Uterus (tissue), 2 donors: ENCODE measurements around the gene ZNF185.

Experiments
- CTCF ChIP-seq, 4 experiments: fragments of 200-600 bp in 2 of 4; fragments of 450-650 bp in 2 of 4; sonication (generic) in 2 of 4; IDR thresholded peaks; one replicate each; pipeline ENCODE4 v1.5.1; 2016 to 2019; ENCODE audit warnings: antibody characterized with exemption in 4 of 4, mild to moderate bottlenecking in 2 of 4, moderate library complexity in 1 of 4
- POLR2A ChIP-seq, 2 donors: fragments of 450-650 bp; IDR thresholded peaks; one replicate each; pipeline ENCODE4 v1.6.1; 2016; ENCODE audit warnings: antibody characterized with exemption in 2 of 2, mild to moderate bottlenecking in 1 of 2, moderate library complexity in 1 of 2

- TF ChIP-seq CTCF (IDR thresholded peaks at IDR 0.05) (no peak), POLR2A (IDR thresholded peaks at IDR 0.05) (no peak)
Observed at GRCh38 chrX:152895724-152896420, 2.0 kb upstream of the ZNF185 start.
